HG02885 (cell line): ENCODE measurements around the gene TRIM33.
"Not testable (repeated sequence)": the region's sequence is repeated elsewhere in the genome, so short reads cannot be mapped to it uniquely, and the experiment has no call there.

Experiments used
- ATAC-seq: cut with Tn5 transposase; IDR thresholded peaks from one replicate; pipeline ENCODE4 v1.9.1; 2021; ENCODE audit warnings: mild to moderate bottlenecking; ENCODE audit not compliant: unreplicated experiment, poor library complexity

The TRIM33 gene

DNA sequence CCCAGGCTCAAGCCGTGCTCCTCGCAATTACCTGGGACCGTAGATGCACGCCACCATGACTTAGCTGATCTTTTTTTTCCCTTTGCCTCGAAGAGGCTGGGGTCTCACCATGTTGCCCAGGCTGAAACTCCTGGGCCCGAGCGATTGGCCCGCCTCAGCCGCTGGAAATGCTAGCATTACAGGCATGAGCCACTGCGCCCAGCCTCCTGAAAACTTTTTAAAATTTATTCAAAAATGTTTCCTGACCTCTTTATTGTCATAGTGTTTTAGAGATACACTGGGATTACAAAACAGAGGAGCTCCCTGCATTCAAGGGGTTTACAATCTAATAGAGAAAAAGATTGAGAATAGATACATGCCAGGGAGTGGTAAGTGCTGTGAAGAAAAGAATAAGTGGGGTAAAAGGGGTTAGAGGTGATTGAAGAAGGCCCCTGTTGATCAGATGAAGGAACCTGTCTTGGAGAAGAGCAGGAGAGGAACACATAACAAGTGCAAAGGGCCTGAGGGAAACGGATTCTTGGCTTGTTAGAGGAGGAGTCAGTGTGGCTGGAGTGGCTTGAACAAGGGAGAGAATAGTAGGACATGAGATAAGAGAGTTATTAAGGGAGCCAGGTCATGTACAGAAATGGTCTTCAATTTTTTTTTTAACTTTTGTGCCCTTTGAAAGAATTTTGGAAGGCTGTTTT lies 1.7 kb upstream of the TRIM33 start:
- no peak for ATAC-seq

DNA sequence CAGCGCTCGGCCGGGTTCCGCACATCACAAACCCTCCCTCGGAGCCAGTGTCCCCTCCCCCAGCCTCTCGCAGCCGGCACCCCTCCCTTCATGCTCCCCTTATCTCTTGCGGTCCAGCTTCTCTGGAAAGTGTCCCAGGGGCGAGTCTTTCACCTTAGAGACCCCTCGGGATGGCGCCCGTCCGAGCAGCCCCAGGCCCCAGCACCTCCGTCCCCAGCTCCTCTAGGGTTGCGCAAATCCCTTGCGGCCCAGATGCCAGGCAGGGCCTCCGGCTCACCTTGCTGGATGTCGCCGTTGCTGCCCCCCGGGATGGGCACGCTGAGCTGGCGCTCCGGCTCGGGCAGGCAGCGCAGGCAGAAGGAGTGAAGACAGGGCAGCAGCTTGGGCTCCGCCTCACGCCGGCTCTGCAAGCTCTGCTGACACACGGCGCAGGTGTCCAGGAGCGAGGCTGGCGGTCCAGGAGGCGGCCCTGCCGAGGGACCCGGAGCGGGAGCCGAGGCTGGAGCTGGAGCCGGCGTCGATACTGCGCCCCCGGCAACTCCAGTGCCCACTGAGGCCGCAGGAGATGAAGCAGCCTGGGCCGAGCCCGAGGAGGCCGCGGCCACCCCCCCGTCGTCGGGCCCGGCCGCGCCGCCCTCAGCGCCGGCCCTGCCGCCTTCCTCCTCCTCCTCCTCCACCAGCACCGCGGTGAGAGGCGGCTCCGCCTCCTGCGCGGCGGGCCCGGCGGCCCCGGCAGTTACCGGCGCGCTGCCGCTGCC lies 550 bp downstream of the TRIM33 start:
- ATAC-seq, result peak; percentile 63

DNA sequence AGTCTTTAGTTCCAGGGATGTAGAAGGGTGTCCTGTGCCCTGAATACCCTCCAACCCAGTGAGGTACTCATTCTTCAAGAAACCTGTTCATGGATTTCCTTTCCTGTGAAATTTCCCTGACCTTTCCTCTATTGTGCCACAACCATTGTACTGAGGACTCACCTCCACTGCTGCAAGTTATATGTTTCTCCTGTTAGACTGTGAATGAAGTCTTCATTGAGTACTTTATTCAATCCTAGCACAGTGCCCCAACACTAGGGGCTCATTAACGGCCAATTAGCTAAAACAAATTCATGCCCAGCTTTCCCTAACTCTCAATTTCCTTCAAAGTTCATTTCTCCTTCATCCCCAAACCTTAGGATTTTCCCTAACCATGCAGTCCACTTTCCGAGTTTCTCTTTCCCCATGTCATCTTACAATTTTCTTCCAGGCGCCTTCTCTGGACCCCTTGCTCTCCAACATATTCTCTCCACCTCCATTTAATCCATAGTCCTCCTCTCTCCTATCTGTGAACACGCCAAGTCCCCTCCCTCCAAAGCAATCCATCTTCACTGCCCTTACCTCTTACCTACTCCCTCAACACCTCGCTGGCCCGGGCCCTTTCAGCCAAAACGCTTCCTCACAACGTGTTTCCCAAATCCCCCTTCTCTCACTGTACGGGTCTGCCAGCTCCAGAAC lies 1.3 kb downstream of the TRIM33 start:
- ATAC-seq, result no peak

DNA sequence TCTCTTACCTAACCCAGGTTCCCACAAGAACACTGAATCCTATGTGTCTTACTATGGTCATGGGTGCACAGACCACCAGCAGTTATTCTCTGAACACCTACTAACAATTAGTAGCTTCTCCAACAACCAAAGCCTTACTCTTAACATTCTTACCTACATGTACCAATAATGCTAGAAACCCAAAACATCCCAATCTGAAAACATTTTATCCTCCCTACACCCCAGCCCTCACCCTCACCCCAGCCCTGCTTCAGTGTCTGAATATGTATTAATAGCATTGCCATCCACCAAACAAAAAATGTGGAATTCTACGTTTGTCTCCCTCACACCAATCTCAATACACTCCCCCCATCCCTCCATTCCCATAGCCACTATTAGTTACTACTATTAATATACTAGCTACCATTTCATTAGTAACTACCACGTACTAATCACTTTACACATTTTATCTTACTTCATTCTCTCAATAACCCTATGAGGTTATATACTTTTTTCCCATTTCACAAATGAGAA lies 2.6 kb downstream of the TRIM33 start:
- no peak for ATAC-seq

DNA sequence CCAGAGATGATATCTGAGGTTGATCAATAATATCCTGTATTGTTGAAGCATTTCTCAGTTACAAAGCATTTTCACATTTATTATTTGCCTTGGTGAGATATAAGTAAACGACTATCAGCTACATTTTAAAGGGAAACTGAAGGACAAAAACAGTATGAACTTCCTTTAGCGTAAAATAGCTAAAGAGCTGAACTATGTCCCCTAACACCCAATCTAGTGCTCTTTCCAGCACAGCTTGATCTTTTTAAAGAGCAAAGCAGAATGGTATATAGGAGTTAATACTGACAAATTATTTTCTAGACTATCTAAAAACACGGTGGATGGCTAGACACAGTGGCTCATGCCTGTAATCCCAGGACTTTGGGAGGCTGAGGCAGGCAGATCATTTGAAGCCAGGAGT lies 3.5 kb downstream of the TRIM33 start:
- no peak for ATAC-seq

DNA sequence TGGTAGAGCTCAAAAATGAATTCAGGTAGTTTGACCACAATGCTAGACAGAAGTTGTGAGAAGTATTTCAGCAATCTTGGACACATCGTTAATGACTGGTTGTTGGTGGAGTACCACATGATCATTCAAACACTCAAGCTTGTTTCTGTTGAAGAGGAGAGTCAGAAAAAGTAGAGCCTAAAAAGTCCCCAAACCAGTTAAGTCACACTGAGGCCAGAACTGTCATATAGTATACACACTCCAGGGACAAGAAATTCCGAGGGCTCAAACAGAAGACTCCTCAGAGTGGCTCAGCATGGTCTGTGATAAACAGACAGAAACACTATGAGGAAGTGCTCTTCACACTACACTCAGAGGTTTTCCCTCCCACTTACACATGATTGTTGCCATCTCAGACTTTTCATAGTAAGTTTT lies 5.8 kb downstream of the TRIM33 start:
- no peak for ATAC-seq

DNA sequence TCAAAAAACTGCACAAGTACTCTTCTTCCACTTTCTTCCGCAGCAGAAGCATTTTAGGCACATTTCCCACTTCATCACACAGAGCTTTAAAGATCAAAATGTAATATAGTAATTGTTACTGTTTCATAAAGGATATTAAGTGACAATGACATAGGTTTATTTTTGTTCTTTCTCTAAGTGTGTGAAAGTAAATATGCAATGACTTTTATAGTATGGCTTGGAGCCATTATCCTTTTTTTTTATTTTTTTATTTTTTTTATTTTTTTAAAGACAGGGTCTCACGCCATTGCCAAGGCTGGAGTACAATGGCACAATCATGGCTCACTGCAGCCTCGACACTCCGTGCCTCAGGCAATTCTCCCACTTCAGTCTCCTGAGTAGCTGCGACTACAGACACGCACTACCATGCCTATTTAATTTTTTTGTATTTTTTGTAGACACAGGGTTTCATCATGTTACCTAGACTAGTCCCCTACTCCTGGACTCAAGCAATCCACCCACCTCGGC lies 7.0 kb downstream of the TRIM33 start:
- ATAC-seq, result no peak

DNA sequence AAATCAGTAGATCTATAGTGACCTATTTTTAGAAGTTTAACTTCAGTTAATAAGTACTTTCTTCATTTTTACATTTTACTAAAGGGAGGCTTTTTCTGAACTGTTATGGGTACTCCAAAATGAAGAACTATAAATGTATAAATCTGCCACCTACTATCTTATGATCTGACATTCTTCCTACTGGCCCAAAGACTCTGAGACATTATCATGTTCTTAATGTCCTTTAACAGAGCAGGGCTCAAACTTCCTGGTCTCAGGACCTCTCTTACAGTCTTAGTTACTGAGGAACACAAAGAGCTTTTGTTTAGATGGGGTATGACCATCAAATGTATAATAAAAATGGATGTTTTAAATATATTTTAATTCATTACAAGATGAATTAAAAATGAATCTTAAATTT lies 8.9 kb downstream of the TRIM33 start:
- no peak for ATAC-seq

DNA sequence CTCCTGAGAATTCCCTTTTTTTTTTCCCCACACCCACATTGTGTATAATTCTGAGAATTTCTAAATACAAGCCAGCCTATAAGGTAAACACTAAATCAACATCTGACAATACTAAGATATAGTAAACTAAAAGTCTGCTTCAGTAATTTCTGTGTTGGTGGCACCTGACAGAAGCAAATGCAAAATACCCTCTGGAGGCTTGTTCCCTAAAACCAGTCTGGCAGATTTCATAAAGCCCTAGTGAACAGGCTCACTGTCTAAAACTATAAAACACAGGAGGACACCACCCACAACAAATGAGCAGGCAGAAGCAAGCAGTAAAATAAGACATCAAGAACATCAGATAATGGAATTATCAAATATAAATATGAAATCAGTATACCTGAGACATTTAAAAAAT lies 11.5 kb downstream of the TRIM33 start:
- no peak for ATAC-seq

DNA sequence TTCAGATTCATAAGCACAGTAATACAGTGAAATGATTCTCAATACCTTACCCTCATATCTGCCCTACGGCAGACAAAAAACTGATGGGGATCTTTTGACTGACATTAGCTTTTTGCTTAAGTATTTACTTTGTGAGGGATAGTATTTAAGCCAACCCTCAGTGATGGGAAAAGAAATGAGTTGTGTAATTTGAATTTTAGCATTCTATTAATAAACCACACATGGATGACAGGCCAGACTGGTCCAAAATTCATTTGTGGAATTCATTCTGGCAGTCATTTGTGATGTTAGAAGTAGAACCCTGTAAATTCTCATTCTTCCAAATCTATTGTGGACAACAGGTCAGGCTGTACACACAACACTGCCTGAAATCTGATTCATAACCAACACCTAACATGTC lies 14.9 kb downstream of the TRIM33 start:
- ATAC-seq, result no peak

DNA sequence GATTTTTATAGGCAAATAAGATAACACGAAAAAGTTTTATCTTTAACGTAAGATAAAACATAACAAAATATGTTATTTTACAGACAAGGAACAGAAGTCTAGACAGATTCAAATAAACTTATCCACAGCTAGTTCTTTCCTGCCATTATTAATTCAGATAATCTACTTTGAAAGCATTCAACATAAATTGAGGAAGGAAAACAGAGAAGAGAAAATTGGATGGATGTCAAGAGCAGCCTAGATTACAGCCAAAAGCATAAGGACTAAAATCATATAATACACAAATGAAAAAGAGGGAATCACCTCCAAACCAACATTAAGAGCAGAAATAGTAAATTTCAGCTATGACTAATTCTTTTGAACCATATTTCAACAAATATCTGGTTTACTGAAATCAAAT lies 15.5 kb downstream of the TRIM33 start:
- no peak for ATAC-seq

DNA sequence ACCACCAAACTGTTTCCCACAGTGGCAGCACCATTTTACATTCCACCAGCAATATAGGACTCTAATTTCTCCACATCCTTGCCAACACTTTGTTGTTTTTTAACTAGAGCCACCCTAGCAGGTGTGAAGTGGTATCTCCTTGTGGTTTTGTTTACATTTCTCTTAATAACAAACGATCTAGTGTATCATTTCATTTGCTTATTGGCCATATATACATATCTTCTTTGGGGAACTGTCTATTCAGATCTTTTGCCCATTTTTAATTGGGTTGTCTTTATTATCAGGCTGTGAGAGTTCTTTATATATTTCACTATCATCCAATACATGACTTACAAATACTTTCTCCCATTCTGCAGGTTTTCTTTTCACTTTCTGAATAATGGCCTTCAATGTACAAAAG lies 18.0 kb downstream of the TRIM33 start:
- ATAC-seq, result no peak

DNA sequence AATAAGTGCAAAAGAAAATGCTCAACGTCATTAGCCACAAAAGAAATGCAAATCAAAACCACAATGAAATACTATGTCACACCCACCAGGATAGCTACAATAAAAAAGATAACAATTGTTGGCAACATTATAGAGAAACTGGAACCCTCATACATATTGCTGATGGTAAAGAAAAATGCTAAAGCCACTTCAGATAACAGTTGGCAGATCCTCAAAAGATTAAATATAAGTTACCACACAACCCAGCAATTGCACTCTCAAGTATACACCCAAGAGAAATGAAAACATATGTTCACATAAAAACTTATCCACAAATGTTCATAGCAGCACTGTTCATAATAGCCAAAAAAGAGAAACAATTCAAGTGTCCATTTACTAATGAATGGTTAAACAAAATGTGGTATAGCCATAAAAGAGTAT lies 20.7 kb downstream of the TRIM33 start:
- no peak for ATAC-seq

DNA sequence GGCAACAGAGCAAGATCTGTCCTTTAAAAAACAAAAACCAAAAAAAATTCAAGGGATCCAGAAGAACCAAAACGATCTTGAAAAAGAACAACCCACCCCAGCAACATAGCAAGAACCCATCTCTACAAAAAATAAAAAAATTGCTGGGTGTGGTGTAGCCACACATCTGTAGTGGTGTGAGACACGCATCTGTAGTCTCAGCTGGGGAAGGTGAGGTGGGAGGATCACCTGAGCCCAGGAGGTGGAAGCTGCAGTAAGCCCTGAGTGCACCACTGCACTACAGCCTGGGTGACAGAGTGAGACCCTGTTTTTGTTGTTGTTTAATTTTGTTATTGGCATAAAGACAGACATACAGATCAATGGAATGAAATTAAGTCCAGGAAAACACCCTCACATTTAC lies 22.3 kb downstream of the TRIM33 start:
- ATAC-seq, result no peak

DNA sequence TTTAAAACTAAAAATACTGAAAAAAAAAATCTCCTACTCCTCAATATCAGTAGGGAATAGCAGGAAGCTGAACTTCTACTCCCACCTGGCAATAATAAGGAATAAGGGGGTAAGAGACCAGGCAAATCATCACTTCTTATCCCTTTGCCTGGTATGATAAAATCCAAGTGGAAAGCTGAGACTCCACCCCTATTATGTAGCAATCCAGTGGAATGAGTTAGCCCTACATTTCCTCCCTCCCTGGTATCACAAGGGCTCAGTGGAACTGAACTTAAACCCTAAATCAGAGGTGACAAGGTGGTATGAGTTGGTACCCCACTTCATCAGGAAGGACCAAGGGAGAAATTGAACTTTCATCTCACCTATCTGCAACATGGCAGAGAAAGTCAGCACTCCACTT lies 25.7 kb downstream of the TRIM33 start:
- ATAC-seq, result no peak

DNA sequence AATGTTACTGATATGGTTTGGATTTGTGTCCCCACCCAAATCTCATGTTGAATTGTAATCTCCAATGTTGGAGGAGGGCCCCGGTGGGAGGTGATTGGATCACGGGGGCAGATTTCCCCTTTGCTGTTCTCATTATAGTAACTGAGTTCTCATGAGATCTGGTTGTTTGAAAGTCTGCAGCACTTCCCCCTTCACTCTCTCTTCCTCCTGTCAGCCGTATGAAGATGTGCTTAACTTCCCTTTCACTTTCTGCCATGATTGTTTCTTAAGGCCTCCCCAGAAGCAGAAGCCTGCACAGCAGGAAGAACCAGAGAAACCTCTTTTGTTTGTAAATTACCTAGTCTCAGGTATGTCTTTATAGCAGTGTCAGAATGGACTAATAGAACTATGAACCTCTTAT lies 28.4 kb downstream of the TRIM33 start:
- ATAC-seq, result peak; percentile 87

DNA sequence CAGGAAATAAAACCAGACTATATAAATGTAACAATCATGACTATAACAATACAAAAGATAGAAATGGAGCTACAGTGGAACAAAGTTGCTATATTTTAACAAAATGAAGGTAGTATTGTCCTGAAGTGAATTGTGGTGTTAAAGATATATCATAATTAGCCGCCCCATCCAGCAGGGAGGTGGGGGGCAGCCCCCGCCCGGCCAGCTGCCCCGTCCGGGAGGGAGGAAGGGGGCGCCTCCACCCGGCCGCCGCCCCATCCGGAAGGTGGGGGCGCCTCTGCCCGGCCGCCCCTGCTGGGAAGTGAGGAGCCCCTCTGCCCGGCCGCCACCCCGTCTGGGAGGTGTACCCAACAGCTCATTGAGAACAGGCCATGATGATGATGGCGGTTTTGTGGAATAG lies 31.4 kb downstream of the TRIM33 start:
- not testable (repeated sequence) for ATAC-seq

DNA sequence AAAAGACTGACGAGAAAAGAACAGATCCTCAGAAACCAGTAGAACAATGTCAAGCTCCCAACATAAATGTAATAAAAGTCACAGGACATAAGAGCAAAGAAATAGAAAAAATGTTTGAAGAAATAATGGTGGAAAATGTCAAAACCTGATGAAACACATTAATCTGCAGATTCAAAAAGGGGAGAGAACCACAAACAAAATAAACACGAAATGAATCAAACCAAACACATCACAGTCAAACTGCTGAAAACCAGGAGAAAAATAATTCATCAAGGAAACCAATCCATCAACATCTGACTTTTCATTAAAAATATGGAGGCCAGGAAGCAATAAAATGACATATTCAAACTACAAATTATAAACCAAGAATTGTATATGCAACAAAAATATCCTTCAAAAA lies 31.9 kb downstream of the TRIM33 start:
- ATAC-seq, result no peak

DNA sequence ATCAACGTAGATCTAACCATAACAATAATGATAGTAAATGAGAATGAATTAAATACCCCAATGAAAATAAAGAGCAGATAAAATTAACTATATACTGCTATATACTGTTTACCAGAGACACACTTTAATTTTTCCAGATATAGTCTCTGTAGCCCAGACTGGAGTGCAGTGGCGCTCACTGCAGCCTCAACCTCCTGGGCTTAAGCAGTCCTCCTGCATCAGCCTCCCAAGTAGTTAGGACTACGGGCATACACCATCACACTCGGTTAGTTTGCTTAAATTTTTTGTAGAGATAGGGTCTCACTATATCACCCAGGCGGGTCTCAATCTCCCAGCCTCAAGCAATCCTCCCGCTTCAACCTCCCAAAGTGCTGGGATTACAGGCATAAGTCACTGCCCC lies 37.2 kb downstream of the TRIM33 start:
- no peak for ATAC-seq

DNA sequence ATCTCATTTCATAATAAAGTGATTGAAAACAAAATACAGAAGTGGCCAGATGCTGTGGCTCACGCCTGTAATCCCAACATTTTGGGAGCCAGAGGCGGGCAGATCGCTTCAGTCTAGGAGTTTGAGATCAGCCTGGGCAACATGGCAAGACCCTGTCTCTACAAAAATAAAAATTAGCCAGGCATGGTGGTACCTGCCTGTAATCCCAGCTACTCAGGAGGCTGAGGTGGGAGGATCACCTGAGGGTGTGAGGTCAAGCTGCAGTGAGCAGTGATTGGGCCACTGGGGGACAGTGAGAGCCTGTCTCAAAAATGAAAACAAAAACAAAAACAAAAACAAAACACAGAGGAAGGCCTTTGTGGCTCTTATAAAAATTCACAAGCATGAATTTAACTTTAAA lies 38.6 kb downstream of the TRIM33 start:
- no peak for ATAC-seq

DNA sequence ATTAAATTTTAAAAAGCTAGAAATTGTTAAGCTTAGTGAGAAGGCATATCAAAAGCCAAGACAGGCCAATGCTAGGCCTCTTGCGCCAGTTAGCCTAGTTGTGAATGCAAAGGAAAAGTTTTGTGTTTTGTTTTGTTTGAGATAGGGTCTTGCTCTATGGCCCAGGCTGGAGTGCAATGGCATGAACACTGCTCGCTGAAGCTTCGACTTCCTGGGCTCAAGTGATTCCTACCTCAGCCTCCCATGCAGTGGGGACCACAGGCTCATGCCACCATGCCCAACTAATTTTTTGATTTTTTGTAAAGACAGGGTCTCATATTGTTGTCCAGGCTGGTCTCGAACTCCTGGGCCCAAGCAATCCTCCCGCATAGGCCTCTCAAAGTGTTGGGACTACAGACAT lies 40.3 kb downstream of the TRIM33 start:
- no peak for ATAC-seq
